Measurements from ENCODE around the gene NEBL. TPM values are rescaled to one million over a fixed set of nuclear protein-coding genes. Genes with fewer than 3 reads are reported as not detected.

The NEBL gene
- total and polyA plus RNA-seq, 9 of the 15 experiments (the other 6 are each of a cell fraction or from before 2014, with no cell fraction given), result 0.82 to 14.6 (median 9.8) TPM

DNA sequence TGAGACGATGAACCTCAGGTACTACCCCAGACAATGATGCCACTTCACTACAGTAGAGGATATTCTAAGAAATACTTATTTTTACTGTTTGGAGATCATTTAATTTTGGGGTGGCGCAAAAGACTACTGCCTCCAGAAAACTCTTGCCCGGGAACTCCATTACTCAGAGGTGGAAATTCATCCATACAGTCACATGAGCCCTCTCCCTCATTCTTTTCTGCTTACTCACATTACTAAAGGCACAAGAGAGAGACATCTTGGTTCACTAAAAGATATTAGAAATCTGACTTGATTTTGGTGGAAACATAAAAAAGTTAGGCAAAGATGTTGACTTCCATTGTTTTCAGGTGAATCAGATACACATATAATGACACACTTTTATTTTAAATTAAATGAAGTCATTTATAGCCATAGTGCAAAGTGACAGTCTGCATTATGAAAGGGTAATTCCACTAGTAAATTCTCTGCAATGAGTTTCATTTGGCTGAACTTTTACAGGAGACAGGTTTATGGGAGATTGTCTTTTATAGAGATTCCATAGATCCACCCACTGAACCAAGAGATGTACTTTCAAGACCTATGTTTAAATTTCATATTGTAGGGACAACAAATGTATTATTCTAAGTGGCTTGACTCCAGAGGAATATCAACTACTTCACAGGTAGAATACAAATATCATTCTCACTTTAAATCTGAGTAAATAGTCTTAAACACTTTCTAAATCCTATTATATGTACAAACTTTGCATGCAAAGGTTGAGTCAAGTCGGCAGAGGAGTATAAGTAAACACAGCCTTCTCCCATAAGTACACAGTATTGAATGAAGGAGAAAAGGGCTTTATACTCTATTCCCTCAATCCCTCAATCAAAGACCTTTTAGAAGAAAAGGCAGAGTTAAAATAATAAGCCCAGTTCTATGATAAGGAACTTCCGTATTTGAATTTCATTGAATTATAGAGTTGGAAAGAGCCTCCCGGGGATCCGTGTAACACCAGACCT, 18.8 kb downstream of the NEBL start:
- H3K79me2 ChIP-seq (ENCODE audit: control insufficient read depth, insufficient read depth, low read length), result no peaks in the 10 kb centered on the region
- WGBS (ENCODE audit: insufficient coverage, low coverage, missing lambda C conversion rate), result 51% methylated on average over 7 of the region's 7 CpGs
- FAIRE-seq (no peak), DNase-seq (ENCODE audit: extremely low read depth in 1 of 4, low spot score in 3 of 4) (no peak), ATAC-seq (no peak)
- intact Hi-C loops (cut with micrococcal nuclease) (no loop called here), in situ Hi-C loops (cut with MboI) (no loop called here)
- H3K4me3 ChIP-seq, result no peak overlapping the region
- H3K9me3 ChIP-seq (replicated peaks; ENCODE audit: control insufficient read depth, insufficient read depth, low read depth, low read length), result no peaks in the 10 kb centered on the region
- H3K4me1 ChIP-seq (replicated peaks in 1 of 2; ENCODE audit: control insufficient read depth in 2 of 2, insufficient read depth in 2 of 2, low read length in 2 of 2), result no peaks in the 10 kb centered on the region
- H2AFZ ChIP-seq (ENCODE audit: low read depth, low read length), result no peak overlapping the region
- no peaks in the 10 kb centered on the region for H3K36me3 ChIP-seq (ENCODE audit: control insufficient read depth, insufficient read depth, low read length)
- no peak overlapping the region for H3K27ac ChIP-seq (ENCODE audit: extremely low read depth, low read depth, low read length)
- ChIA-PET POLR2A (no interaction called here), CTCF (ENCODE audit: low intra/inter-chr PET ratio) (no interaction called here)
- no peak overlapping the region for H3K9ac ChIP-seq (ENCODE audit: insufficient read depth in 1 of 2, low read depth in 2 of 2, low read length in 2 of 2)
- H4K20me1 ChIP-seq (replicated peaks; ENCODE audit: control insufficient read depth, insufficient read depth, low read length), result no peaks in the 10 kb centered on the region
- BruUV-seq (replicated peaks), result no TSS peak
- no peaks in the 10 kb centered on the region for H3K9me1 ChIP-seq (ENCODE audit: control insufficient read depth, insufficient read depth, low read length)
- TF ChIP-seq HDAC2 (IDR thresholded peaks at IDR 0.05), result no peak
- TF ChIP-seq, protein P1, sequence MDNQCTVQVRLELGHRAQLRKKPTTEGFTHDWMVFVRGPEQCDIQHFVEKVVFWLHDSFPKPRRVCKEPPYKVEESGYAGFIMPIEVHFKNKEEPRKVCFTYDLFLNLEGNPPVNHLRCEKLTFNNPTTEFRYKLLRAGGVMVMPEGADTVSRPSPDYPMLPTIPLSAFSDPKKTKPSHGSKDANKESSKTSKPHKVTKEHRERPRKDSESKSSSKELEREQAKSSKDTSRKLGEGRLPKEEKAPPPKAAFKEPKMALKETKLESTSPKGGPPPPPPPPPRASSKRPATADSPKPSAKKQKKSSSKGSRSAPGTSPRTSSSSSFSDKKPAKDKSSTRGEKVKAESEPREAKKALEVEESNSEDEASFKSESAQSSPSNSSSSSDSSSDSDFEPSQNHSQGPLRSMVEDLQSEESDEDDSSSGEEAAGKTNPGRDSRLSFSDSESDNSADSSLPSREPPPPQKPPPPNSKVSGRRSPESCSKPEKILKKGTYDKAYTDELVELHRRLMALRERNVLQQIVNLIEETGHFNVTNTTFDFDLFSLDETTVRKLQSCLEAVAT (IDR thresholded peaks at IDR 0.05), result no peak
- no peak for TF ChIP-seq ZNF586 (CRISPR knock-in tag; conservative IDR thresholded peaks at IDR 0.05)
- TF ChIP-seq CEBPG (CRISPR knock-in tag; IDR thresholded peaks at IDR 0.05), result no peak
- no peak for TF ChIP-seq CEBPG (tag; conservative IDR thresholded peaks at IDR 0.05 in 1 of 2, IDR thresholded peaks at IDR 0.05 in 1 of 2)
- TF ChIP-seq PYGO2 (tag; IDR thresholded peaks at IDR 0.05), result no peak
- no peak for TF ChIP-seq ATF7 (IDR thresholded peaks at IDR 0.05)
- no peak for TF ChIP-seq ZNF583 (CRISPR knock-in tag; IDR thresholded peaks at IDR 0.05)
- no peak for TF ChIP-seq ZNF668 (CRISPR knock-in tag; IDR thresholded peaks at IDR 0.05)
- TF ChIP-seq TEAD4 (IDR thresholded peaks at IDR 0.05; ENCODE audit: low read length), result no peak
- no peak for TF ChIP-seq TEAD4 (CRISPR knock-in tag; IDR thresholded peaks at IDR 0.05; ENCODE audit: borderline replicate concordance)
- no peak for TF ChIP-seq KLF6 (CRISPR knock-in tag; IDR thresholded peaks at IDR 0.05; ENCODE audit: borderline replicate concordance)
- TF ChIP-seq RAD21 (CRISPR knock-in tag; conservative IDR thresholded peaks at IDR 0.05 in 1 of 2, IDR thresholded peaks at IDR 0.05 in 1 of 2), result no peak
- no peak for TF ChIP-seq ZEB2 (IDR thresholded peaks at IDR 0.05)
- TF ChIP-seq CHD4 (IDR thresholded peaks at IDR 0.05; ENCODE audit: insufficient read depth, insufficient replicate concordance, low read depth, low read length, poor library complexity, severe bottlenecking), result no peak
- no peak for TF ChIP-seq ZKSCAN8 (CRISPR knock-in tag; IDR thresholded peaks at IDR 0.05)
- H3K27me3 ChIP-seq (ENCODE audit: control insufficient read depth in 2 of 2, insufficient read depth in 2 of 2, low read length in 2 of 2), result no peaks in the 10 kb centered on the region
- no peak overlapping the region for H3K4me2 ChIP-seq (ENCODE audit: insufficient read depth, low read length)
